Naive thymus-derived CD4-positive, alpha-beta T cell (primary cell): ENCODE data around the gene IRAK1. TPM values are rescaled to one million over a fixed set of nuclear protein-coding genes. Genes with fewer than 3 reads are reported as not detected.

ENCODE experiments used
- ATAC-seq: fragments of 150-1000 bp; cut with Tn5 transposase; 2 replicates; pipeline ENCODE4 v1.10.0; 2021; ENCODE audit warnings: mild to moderate bottlenecking, moderate library complexity
- CTCF ChIA-PET: fragments of 350-600 bp; sonication (Branson Sonifier 250); formaldehyde crosslinking; loops from one replicate; lab custom pipeline; 2021; ENCODE audit warnings: antibody characterized with exemption; lab: Charles Lee
- POLR2A ChIA-PET: fragments of 350-600 bp; sonication (Branson Sonifier 250); formaldehyde crosslinking; loops from one replicate; lab custom pipeline; 2021; ENCODE audit warnings: antibody characterized with exemption, inconsistent platforms; lab: Charles Lee
- DNase-seq, 9 donors: peaks; one replicate each; pipeline versions ENCODE4 v3.0.0 to v3.0.0-alpha.2; 2020 to 2022; ENCODE audit warnings: mixed read lengths in 1 of 9
- H3K27ac ChIP-seq: one replicate; pipeline ENCODE4 v1.7.0; 2013; ENCODE audit warnings: mild to moderate bottlenecking, low read depth, low read length, moderate library complexity
- H3K27me3 ChIP-seq, 2 donors: one replicate each; pipeline ENCODE4 v1.7.0; 2013; ENCODE audit warnings: low read length in 2 of 2, mild to moderate bottlenecking in 2 of 2, moderate library complexity in 2 of 2; ENCODE audit not compliant: control insufficient read depth in 2 of 2, insufficient read depth in 2 of 2
- H3K36me3 ChIP-seq, 3 experiments: 1 replicate in 2 of 3; 2 replicates in 1 of 3; pipeline ENCODE4 v1.7.0; 2013; ENCODE audit warnings: low read length in 3 of 3, mild to moderate bottlenecking in 3 of 3, moderate library complexity in 1 of 3; ENCODE audit not compliant: insufficient read depth in 3 of 3, control insufficient read depth in 2 of 3
- H3K4me1 ChIP-seq, 2 donors: one replicate each; pipeline ENCODE4 v1.7.0; 2013; ENCODE audit warnings: low read length in 2 of 2, mild to moderate bottlenecking in 2 of 2, moderate library complexity in 1 of 2; ENCODE audit not compliant: control insufficient read depth in 2 of 2, insufficient read depth in 2 of 2
- H3K4me3 ChIP-seq: 2 replicates; pipeline ENCODE4 v1.7.0; 2013; ENCODE audit warnings: mild to moderate bottlenecking, low read length
- H3K9me3 ChIP-seq, 3 experiments: 1 replicate in 2 of 3; 2 replicates in 1 of 3; pipeline ENCODE4 v1.7.0; 2013; ENCODE audit warnings: low read length in 3 of 3; ENCODE audit not compliant: control insufficient read depth in 2 of 3
- H3K27ac Mint-ChIP-seq, 9 donors: one replicate each; pipeline ENCODE4 v1.8.0; 2020 to 2022; ENCODE audit warnings: mixed read lengths in 9 of 9, mild to moderate bottlenecking in 8 of 9, moderate library complexity in 5 of 9, inconsistent platforms in 2 of 9
- H3K27me3 Mint-ChIP-seq, 5 donors: one replicate each; pipeline ENCODE4 v1.8.0; 2021 to 2022; ENCODE audit warnings: mixed read lengths in 5 of 5, mild to moderate bottlenecking in 1 of 5
- H3K36me3 Mint-ChIP-seq, 5 donors: one replicate each; pipeline ENCODE4 v1.8.0; 2020 to 2022; ENCODE audit warnings: mixed read lengths in 5 of 5, mild to moderate bottlenecking in 3 of 5, inconsistent platforms in 1 of 5
- H3K4me1 Mint-ChIP-seq, 7 donors: one replicate each; pipeline ENCODE4 v1.8.0; 2020 to 2022; ENCODE audit warnings: mixed read lengths in 7 of 7, mild to moderate bottlenecking in 3 of 7, inconsistent platforms in 1 of 7
- H3K4me3 Mint-ChIP-seq, 10 donors: one replicate each; pipeline ENCODE4 v1.8.0; 2020 to 2022; ENCODE audit warnings: mild to moderate bottlenecking in 10 of 10, mixed read lengths in 10 of 10, moderate library complexity in 6 of 10, inconsistent platforms in 2 of 10
- H3K9me3 Mint-ChIP-seq, 11 donors: one replicate each; pipeline ENCODE4 v1.8.0; 2020 to 2022; ENCODE audit warnings: mixed read lengths in 11 of 11, mild to moderate bottlenecking in 4 of 11, inconsistent platforms in 1 of 11, moderate library complexity in 1 of 11
- intact Hi-C, 2 donors: fragments of 100-400 bp; cut with micrococcal nuclease; formaldehyde crosslinking; loops; one replicate each; pipeline ENCODE4 v1.15.1; 2023
- polyA plus RNA-seq, 2 donors: library from polyadenylated mRNA; unstranded; fragments of 300-500 nt; fragmentation: Illumina TruSeq; gene quantifications; one replicate each; pipeline ENCODE4 v1.2.3, GENCODE V29; 2021
- total RNA-seq, 6 experiments: library from RNA in 5 of 6; stranded (reverse) in 5 of 6; gene quantifications; 1 replicate in 5 of 6; 2 replicates in 1 of 6; pipeline ENCODE4 v1.2.3 and lab custom pipeline; 2021 to 2026

Gene IRAK1
- total and polyA plus RNA-seq, 7 experiments from 2014 or later: 20.0 to 120 (median 57.5) TPM

DNA sequence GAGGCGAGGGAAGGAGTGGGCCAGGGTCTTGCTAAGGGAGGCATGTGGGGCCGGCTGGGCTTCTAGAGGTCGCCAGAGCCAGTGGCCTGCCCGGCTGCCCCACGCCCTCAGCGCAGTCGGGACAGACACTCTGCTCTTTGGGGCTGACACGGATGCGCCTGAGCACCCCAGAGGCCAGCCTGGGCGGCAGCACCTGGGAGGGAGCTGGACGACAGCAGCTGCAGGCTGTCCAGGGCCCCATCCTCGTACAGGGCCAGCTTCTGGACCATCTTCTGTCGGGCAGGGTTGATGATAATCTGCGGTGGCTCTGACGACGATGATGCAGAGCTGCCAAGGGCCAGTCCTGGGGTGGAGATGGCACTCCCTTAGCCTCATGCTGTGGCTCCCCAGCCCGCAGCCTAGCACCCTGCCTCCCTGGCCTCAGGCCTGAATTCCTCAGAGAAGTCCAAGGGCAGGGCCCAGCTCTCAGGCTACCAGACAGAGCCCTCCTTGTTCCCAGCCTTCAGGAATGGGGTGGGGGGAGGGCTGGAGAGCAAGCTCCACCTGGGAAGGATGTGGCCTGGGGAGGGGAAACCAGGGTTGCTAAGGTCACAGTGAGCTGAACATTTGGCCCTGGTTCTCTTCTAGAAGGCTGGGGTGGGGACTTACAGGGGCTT lies 7.2 kb downstream of the IRAK1 start:
- H3K9me3 Mint-ChIP-seq: no peaks in the 10 kb centered on the region
- no peaks in the 10 kb centered on the region for H3K27me3 ChIP-seq
- DNase-seq (no peak), ATAC-seq (no peak)
- intact Hi-C loops: loop anchor here (2.0 to 5.0 kb wide), 3 partner anchors 38 to 522 kb away; partner anchors contain the start of genes HCFC1 (in 1 of the 2) and TMEM187 (in 1 of the 2)
- no peak overlapping the region for H3K27ac ChIP-seq
- CTCF ChIA-PET: interaction anchor here (0.5 to 1.4 kb wide), 6 partner anchors 9 to 335 kb away, joined by 3 to 6 read pairs (median 3); no protein-coding TSS in a partner anchor
- no peaks in the 10 kb centered on the region for H3K9me3 ChIP-seq
- no peak overlapping the region for H3K4me3 ChIP-seq
- no peak overlapping the region for H3K27ac Mint-ChIP-seq
- H3K36me3 ChIP-seq: peaks cover 0 to 40% (median 0%) of the 10 kb centered on the region in 3 experiments
- H3K27me3 Mint-ChIP-seq: no peaks in the 10 kb centered on the region
- H3K4me1 ChIP-seq: no peaks in the 10 kb centered on the region
- POLR2A ChIA-PET: interaction anchor here (0.8 to 3.0 kb wide), 3 partner anchors 10 to 41 kb away, joined by 3 to 12 read pairs (median 8); partner anchors contain the start of genes HCFC1 and TMEM187
- peaks cover 0 to 17% (median 8%) of the 10 kb centered on the region in 7 donors for H3K4me1 Mint-ChIP-seq
- peaks cover 0 to 7% (median 4%) of the 10 kb centered on the region in 5 donors for H3K36me3 Mint-ChIP-seq
- no peak overlapping the region for H3K4me3 Mint-ChIP-seq

DNA sequence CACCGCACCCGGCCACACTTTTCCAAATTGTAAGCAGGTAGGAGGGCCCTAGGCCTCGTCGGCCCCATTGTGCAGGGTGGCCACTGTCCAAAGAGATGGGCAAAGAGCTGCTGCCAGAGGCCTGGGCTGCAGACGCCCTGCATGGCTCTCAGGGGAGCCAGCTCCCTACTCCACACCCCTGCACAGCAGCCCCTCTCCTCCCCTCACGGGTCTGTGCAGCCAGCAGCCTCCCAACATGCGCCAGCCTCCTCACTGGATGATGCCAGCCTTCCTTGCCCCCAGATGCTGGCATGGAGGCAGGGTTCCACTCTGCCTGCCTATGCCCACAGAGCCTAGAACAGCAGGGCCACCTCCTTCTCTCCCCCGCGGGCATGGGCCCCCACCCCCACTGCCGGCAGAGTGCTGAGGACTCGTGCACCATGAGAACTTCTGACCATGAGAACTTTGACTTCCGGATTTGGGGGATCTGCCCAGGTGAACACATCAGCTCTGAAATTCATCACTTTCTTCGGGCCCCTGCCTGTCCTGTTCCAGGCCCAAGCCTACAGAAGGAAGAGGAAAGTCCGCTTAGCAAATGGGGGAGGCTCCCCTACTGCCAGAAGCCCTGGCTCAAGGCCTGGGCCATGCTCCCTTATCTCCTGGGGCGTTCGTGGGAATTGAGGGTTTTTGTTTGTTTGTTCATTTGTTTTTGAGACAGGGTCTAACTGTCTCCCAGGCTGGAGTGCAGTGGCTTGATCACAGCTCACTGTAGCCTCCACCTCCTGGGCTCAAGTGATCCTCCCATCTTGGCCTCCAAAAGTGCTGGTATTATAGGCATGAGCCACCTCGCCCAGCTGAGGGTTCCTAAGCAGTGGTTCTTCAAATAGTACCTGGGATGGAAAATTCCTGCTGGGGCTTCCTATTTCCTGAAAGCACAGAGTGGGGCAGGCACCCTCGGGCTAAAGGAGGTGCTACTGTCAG lies 8.0 kb downstream of the IRAK1 start:
- H3K9me3 Mint-ChIP-seq: no peaks in the 10 kb centered on the region
- Histone ChIP-seq H3K9me3 (no peaks in the 10 kb centered on the region), H3K4me3 (no peak overlapping the region), H3K27me3 (no peaks in the 10 kb centered on the region), H3K4me1 (no peaks in the 10 kb centered on the region), H3K36me3 (peaks cover 0 to 32% (median 0%) of the 10 kb centered on the region in 3 experiments), H3K27ac (no peak overlapping the region)
- no peak overlapping the region for H3K4me3 Mint-ChIP-seq
- peaks cover 0 to 17% (median 8%) of the 10 kb centered on the region in 7 donors for H3K4me1 Mint-ChIP-seq
- DNase-seq (no peak), ATAC-seq (no peak)
- ChIA-PET POLR2A (interaction anchor here (0.8 to 2.2 kb wide), 2 partner anchors 11 to 30 kb away, joined by 3 to 8 read pairs; no protein-coding TSS in a partner anchor), CTCF (no interaction called here)
- no peak overlapping the region for H3K27ac Mint-ChIP-seq
- H3K27me3 Mint-ChIP-seq: no peaks in the 10 kb centered on the region
- intact Hi-C loops: loop anchor here (2.0 to 5.0 kb wide), 3 partner anchors 39 to 523 kb away; partner anchors contain the start of genes HCFC1 (in 1 of the 2) and TMEM187 (in 1 of the 2)
- H3K36me3 Mint-ChIP-seq: peaks cover 0 to 8% (median 4%) of the 10 kb centered on the region in 5 donors

DNA sequence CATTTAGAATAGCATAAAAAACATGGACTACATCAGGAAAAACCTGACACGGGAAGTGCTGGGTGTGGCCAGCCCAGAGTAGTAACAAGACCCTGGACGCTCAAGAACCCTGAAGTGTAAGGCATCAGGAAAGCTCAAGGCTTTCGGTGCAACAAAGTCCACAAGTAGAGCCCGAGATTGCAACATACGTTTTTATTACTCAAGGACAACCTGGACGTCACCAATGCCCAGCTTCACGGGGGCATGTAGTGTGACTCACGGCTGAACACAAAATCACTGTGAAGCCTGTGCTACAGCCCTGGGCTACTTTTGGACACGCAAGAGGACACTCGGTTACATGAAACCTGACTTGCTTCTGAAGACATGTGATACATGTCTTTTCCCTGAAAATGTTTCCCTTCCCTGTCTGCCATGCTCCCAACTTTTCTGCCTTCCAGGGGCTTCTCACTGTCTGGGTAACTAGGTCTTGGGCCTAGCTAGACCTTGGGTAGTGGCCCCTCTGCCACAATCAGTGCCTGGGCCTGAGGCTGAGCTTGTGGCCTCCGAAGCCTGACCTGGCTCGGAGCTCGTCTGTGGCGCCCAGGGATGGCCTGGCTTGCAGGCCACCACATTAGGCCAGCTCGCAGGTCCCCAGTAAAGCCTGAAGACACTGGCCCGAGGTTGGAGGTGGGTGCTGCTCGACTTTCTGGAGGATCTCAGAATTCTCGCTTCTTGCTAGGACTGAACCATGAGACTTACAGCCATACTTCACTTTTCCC lies 9.2 kb downstream of the IRAK1 start:
- H3K36me3 ChIP-seq: peaks cover 0 to 23% (median 0%) of the 10 kb centered on the region in 3 experiments
- H3K9me3 ChIP-seq: no peaks in the 10 kb centered on the region
- ChIA-PET POLR2A (no interaction called here), CTCF (interaction anchor here (0.6 to 1.2 kb wide), 2 partner anchors 40 to 419 kb away, joined by 3 read pairs; no protein-coding TSS in a partner anchor)
- DNase-seq (no peak), ATAC-seq (peak; percentile 63)
- no peaks in the 10 kb centered on the region for H3K27me3 ChIP-seq
- Mint-ChIP-seq H3K9me3 (no peaks in the 10 kb centered on the region), H3K27ac (peak overlapping the region in 1 of 9 donors; percentile 20), H3K4me1 (peaks cover 0 to 11% (median 7%) of the 10 kb centered on the region in 7 donors), H3K27me3 (no peaks in the 10 kb centered on the region), H3K4me3 (no peak overlapping the region), H3K36me3 (peaks cover 0 to 9% (median 4%) of the 10 kb centered on the region in 5 donors)
- no peak overlapping the region for H3K27ac ChIP-seq
- intact Hi-C loops: loop anchor here in 1 of 2 donors (5.0 kb wide), 1 partner anchor 38 kb away; the partner anchor contains the start of genes HCFC1 and TMEM187
- no peaks in the 10 kb centered on the region for H3K4me1 ChIP-seq
- H3K4me3 ChIP-seq: no peak overlapping the region

DNA sequence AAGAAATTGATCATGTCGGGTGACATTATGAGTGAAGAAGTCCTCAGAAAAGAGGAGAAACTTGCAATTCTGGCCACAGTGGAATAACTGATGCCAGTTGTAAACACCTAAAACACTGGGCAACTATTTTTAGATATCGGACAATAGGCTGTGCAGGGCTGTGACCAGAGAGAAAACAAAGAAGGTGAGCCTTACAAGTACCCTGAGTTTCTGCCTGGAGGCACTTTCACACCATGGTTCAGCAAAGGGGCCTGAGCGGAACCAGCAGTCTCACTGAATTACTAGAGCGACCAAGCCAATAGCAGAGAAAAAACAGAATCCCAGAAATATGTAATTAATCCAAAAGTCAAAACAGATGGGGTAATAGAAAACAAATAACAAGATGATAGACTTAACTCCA lies 11.2 kb downstream of the IRAK1 start:
- no peak for ATAC-seq
- peak overlapping the region in 2 of 9 donors; percentile 49 to 59 for H3K27ac Mint-ChIP-seq
- H3K9me3 Mint-ChIP-seq: no peaks in the 10 kb centered on the region
- peaks cover 0 to 5% (median 2%) of the 10 kb centered on the region in 7 donors for H3K4me1 Mint-ChIP-seq
- H3K4me1 ChIP-seq: no peaks in the 10 kb centered on the region
- peaks cover 0 to 23% (median 0%) of the 10 kb centered on the region in 3 experiments for H3K36me3 ChIP-seq
- POLR2A ChIA-PET: no interaction called here
- no peak overlapping the region for H3K4me3 ChIP-seq
- CTCF ChIA-PET: interaction anchor here (0.6 kb wide), 1 partner anchor 130 kb away, joined by 5 read pairs; no protein-coding TSS in a partner anchor
- H3K27me3 Mint-ChIP-seq: no peaks in the 10 kb centered on the region
- H3K36me3 Mint-ChIP-seq: peaks cover 0 to 9% (median 4%) of the 10 kb centered on the region in 5 donors
- DNase-seq: no peak
- intact Hi-C loops: no loop called here
- no peaks in the 10 kb centered on the region for H3K9me3 ChIP-seq
- no peak overlapping the region for H3K4me3 Mint-ChIP-seq
- no peak overlapping the region for H3K27ac ChIP-seq
- no peaks in the 10 kb centered on the region for H3K27me3 ChIP-seq

- peaks cover 0 to 16% (median 11%) of the 10 kb centered on the region in 7 donors for H3K4me1 Mint-ChIP-seq
- ChIA-PET CTCF (no interaction called here), POLR2A (no interaction called here)
- H3K27ac Mint-ChIP-seq: no peak overlapping the region
- Histone ChIP-seq H3K27me3 (no peaks in the 10 kb centered on the region), H3K9me3 (no peaks in the 10 kb centered on the region), H3K27ac (no peak overlapping the region), H3K4me3 (no peak overlapping the region), H3K4me1 (peaks cover 0 to 1% of the 10 kb centered on the region in 2 donors), H3K36me3 (peaks cover 0 to 12% (median 0%) of the 10 kb centered on the region in 3 experiments)
- ATAC-seq (no peak), DNase-seq (no peak)
- intact Hi-C loops: no loop called here
- no peaks in the 10 kb centered on the region for H3K9me3 Mint-ChIP-seq
- no peaks in the 10 kb centered on the region for H3K27me3 Mint-ChIP-seq
- H3K4me3 Mint-ChIP-seq: no peak overlapping the region
- H3K36me3 Mint-ChIP-seq: peaks cover 0 to 11% (median 4%) of the 10 kb centered on the region in 5 donors
These were observed 12.8 kb downstream of the IRAK1 start for GRCh38 chrX:154006947-154007346.
